ENCODE data around the gene RAB21. TPM values are rescaled to one million over a fixed set of nuclear protein-coding genes. Genes with fewer than 3 reads are reported as not detected.

Gene RAB21
- total RNA-seq, 1 donor from 2014 or later = 66.1 TPM

DNA sequence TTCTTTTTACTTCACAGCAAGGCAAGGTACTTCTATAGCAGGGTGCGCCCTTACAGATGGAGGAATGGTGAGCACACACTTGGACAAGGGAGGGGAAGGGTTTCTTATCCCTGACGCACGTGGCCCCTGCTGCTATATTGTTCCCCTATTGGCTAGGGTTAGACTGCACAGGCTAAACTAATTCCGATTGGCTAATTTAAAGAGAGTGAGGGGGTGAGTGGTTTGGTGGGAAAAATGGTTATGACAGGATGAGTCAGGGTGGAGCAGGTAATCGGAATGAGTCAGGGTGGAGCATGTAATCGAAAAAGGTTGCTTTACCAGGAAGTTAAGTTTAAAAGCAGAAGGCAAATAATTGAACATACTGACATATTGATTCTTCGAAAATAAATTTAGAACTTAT is 23.7 kb upstream of the RAB21 start:
- no peaks in the 10 kb centered on the region for H3K36me3 Mint-ChIP-seq (ENCODE audit: unreplicated experiment)
- no peak overlapping the region for H3K27ac Mint-ChIP-seq (ENCODE audit: unreplicated experiment)
- H3K9me3 Mint-ChIP-seq (ENCODE audit: unreplicated experiment) = no peaks in the 10 kb centered on the region
- TF ChIP-seq CTCF (IDR thresholded peaks at IDR 0.05; ENCODE audit: partially characterized antibody, unreplicated experiment) = no peak
- H3K27me3 Mint-ChIP-seq (ENCODE audit: unreplicated experiment) = no peaks in the 10 kb centered on the region
- no peak for DNase-seq
- no peak overlapping the region for H3K4me3 Mint-ChIP-seq (ENCODE audit: unreplicated experiment)
- H3K4me1 Mint-ChIP-seq (ENCODE audit: low read depth, unreplicated experiment) = no peaks in the 10 kb centered on the region

DNA sequence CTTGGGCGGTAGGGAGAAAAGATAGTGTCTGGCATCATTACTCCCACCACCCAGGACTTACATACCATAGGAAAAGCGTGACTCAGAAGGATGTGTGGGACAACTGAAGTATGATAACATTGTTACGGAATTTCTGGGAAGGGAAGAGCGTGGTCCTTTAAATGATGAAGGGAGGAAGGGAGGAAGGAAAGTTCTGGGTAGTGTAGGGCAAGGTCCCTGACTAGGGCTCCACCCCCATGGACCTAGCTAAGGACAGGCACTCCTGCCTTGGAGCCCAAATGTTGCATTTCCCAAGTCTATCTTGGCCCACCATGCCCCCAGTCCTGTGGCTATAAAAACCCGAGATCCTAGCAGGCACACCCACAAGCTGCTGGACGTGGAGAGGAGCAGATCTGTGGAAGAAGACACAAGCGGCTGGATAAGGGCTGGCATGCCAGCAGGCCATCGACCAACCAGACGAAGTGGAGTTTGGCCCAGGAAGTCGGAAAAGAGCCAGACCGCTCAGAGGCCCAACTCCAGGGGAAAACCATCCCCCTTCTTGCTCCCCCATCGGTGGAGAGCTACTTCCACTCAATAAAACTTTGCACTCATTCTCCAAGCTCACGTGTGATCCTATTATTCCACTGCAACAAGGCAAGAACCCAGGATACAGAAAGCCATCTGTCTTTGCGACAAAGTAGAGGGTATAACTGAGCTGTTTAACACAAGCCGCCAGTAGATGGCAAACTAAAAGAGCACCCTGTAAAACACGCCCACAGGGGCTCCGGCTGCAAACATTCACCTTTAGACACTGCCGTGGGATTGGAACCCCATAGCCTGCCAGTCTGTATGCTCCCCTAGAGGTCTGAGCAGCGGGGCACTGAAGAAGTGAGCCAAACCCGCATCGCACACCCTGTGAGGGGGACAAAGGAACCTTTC is 23.0 kb upstream of the RAB21 start:
- H3K4me1 Mint-ChIP-seq (ENCODE audit: low read depth, unreplicated experiment) = no peaks in the 10 kb centered on the region
- TF ChIP-seq CTCF (IDR thresholded peaks at IDR 0.05; ENCODE audit: partially characterized antibody, unreplicated experiment) = no peak
- no peak overlapping the region for H3K4me3 Mint-ChIP-seq (ENCODE audit: unreplicated experiment)
- no peak overlapping the region for H3K27ac Mint-ChIP-seq (ENCODE audit: unreplicated experiment)
- H3K36me3 Mint-ChIP-seq (ENCODE audit: unreplicated experiment) = no peaks in the 10 kb centered on the region
- no peaks in the 10 kb centered on the region for H3K9me3 Mint-ChIP-seq (ENCODE audit: unreplicated experiment)
- DNase-seq = no peak
- no peaks in the 10 kb centered on the region for H3K27me3 Mint-ChIP-seq (ENCODE audit: unreplicated experiment)

- H3K27me3 Mint-ChIP-seq (ENCODE audit: unreplicated experiment) = no peaks in the 10 kb centered on the region
- no peak overlapping the region for H3K27ac Mint-ChIP-seq (ENCODE audit: unreplicated experiment)
- DNase-seq = no peak
- H3K4me3 Mint-ChIP-seq (ENCODE audit: unreplicated experiment) = no peak overlapping the region
- H3K36me3 Mint-ChIP-seq (ENCODE audit: unreplicated experiment) = no peaks in the 10 kb centered on the region
- TF ChIP-seq CTCF (IDR thresholded peaks at IDR 0.05; ENCODE audit: partially characterized antibody, unreplicated experiment) = no peak
- H3K9me3 Mint-ChIP-seq (ENCODE audit: unreplicated experiment) = no peaks in the 10 kb centered on the region
- H3K4me1 Mint-ChIP-seq (ENCODE audit: low read depth, unreplicated experiment) = no peaks in the 10 kb centered on the region
These were observed 22.3 kb upstream of the RAB21 start for GRCh38 chr12:71732357-71732712.

DNA sequence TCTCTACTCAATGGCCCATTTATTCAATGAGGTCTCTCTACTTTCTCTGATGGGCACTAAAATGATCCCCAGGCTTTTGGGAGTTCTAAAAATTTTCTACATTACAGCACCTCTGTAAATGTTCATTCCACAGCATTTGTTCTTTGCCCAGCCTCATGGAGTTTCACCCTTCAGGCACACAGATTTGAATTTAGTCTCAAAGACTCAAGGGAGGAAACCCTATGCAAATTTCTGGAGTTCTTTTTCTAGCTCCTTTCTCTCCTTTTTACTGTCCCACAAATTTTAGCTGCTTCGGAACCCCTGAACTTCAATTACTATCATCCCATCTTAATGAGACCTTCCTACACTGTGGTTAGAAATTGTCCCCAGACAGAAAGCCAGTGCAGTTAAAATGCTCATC is 17.5 kb upstream of the RAB21 start:
- no peak for TF ChIP-seq CTCF (IDR thresholded peaks at IDR 0.05; ENCODE audit: partially characterized antibody, unreplicated experiment)
- H3K4me3 Mint-ChIP-seq (ENCODE audit: unreplicated experiment) = no peak overlapping the region
- H3K4me1 Mint-ChIP-seq (ENCODE audit: low read depth, unreplicated experiment) = no peaks in the 10 kb centered on the region

GRCh38 chr12:71742998-71743397 is 11.7 kb upstream of the RAB21 start:
- no peak overlapping the region for H3K4me3 Mint-ChIP-seq (ENCODE audit: unreplicated experiment)
- H3K9me3 Mint-ChIP-seq (ENCODE audit: unreplicated experiment) = no peaks in the 10 kb centered on the region

More for the DNA sequence above, 17.5 kb upstream of the RAB21 start:
- Mint-ChIP-seq H3K36me3 (ENCODE audit: unreplicated experiment) (no peaks in the 10 kb centered on the region), H3K27me3 (ENCODE audit: unreplicated experiment) (no peaks in the 10 kb centered on the region), H3K9me3 (ENCODE audit: unreplicated experiment) (no peaks in the 10 kb centered on the region), H3K27ac (ENCODE audit: unreplicated experiment) (no peak overlapping the region)
- no peak for DNase-seq

More at GRCh38 chr12:71742998-71743397, 11.7 kb upstream of the RAB21 start:
- H3K27me3 Mint-ChIP-seq (ENCODE audit: unreplicated experiment) = peaks cover 1% of the 10 kb centered on the region
- no peaks in the 10 kb centered on the region for H3K36me3 Mint-ChIP-seq (ENCODE audit: unreplicated experiment)
- H3K4me1 Mint-ChIP-seq (ENCODE audit: low read depth, unreplicated experiment) = no peaks in the 10 kb centered on the region
- no peak for TF ChIP-seq CTCF (IDR thresholded peaks at IDR 0.05; ENCODE audit: partially characterized antibody, unreplicated experiment)
- no peak for DNase-seq
- H3K27ac Mint-ChIP-seq (ENCODE audit: unreplicated experiment) = no peak overlapping the region

Measured in glutamatergic neuron (in vitro differentiated cells).